Smooth muscle cell (in vitro differentiated cells): ENCODE data around the gene RPL19. TPM values are rescaled to one million over a fixed set of nuclear protein-coding genes. Genes with fewer than 3 reads are reported as not detected.

ENCODE experiments used
- DNase-seq: peaks from one replicate; lab custom pipeline; 2025; ENCODE audit not compliant: unreplicated experiment; lab: John Stamatoyannopoulos, UW
- H2AFZ ChIP-seq: fragments of 200-600 bp; sonication (generic); 2 replicates; pipeline ENCODE4 v1.6.0; 2016; ENCODE audit warnings: antibody characterized with exemption, low read depth, mild to moderate bottlenecking
- H3F3A ChIP-seq: fragments of 200-600 bp; sonication (generic); 2 replicates; pipeline ENCODE4 v1.6.0; 2017; ENCODE audit warnings: antibody characterized with exemption, low read depth
- H3K27ac ChIP-seq: fragments of 200-600 bp; sonication (generic); 2 replicates; pipeline ENCODE4 v1.5.1; 2016; ENCODE audit warnings: low read depth, mild to moderate bottlenecking
- H3K27me3 ChIP-seq: fragments of 200-600 bp; sonication (generic); 2 replicates; pipeline ENCODE4 v1.6.1; 2016; ENCODE audit warnings: low read depth, mild to moderate bottlenecking
- H3K36me3 ChIP-seq: fragments of 200-600 bp; sonication (generic); 2 replicates; pipeline ENCODE4 v1.5.1; 2016; ENCODE audit warnings: low read depth
- H3K4me1 ChIP-seq: fragments of 200-600 bp; sonication (generic); 2 replicates; pipeline ENCODE4 v1.5.1; 2016; ENCODE audit warnings: low read depth
- H3K4me2 ChIP-seq: fragments of 200-600 bp; sonication (generic); 2 replicates; pipeline ENCODE4 v1.6.0; 2016; ENCODE audit warnings: mild to moderate bottlenecking
- H3K4me3 ChIP-seq: fragments of 200-600 bp; sonication (generic); 2 replicates; pipeline ENCODE4 v1.5.1; 2016; ENCODE audit warnings: mild to moderate bottlenecking
- H3K79me2 ChIP-seq: fragments of 200-600 bp; sonication (generic); 2 replicates; pipeline ENCODE4 v1.6.0; 2016; ENCODE audit warnings: low read depth, mild to moderate bottlenecking
- H3K9ac ChIP-seq: fragments of 200-600 bp; sonication (generic); 2 replicates; pipeline ENCODE4 v1.6.0; 2016; ENCODE audit warnings: low read depth
- H3K9me3 ChIP-seq: fragments of 200-600 bp; sonication (generic); replicated peaks from 2 replicates; pipeline ENCODE4 v1.5.1; 2016; ENCODE audit warnings: low read depth
- H4K20me1 ChIP-seq: fragments of 200-600 bp; sonication (generic); 2 replicates; pipeline ENCODE4 v1.6.0; 2016; ENCODE audit warnings: low read depth
- CTCF ChIP-seq: fragments of 200-600 bp; sonication (generic); IDR thresholded peaks from 2 replicates; pipeline ENCODE4 v1.5.1; 2017; ENCODE audit warnings: borderline replicate concordance, mild to moderate bottlenecking, antibody characterized with exemption; ENCODE audit not compliant: insufficient read depth, poor library complexity, severe bottlenecking
- WGBS: methylation state at CpG from one replicate; pipeline ENCODE4 v1.1.7; 2016; ENCODE audit warnings: low lambda C conversion rate; 5-methylcytosine and 5-hydroxymethylcytosine counted together
- polyA plus RNA-seq: library from polyadenylated mRNA; unstranded; fragments of >200 nt; fragmentation: Nextera tagmentation; extraction: Ambion mirVana; gene quantifications from 2 replicates; pipeline ENCODE4 v1.2.1, GENCODE V29; 2016
- total RNA-seq: library from RNA; depleted of rRNA; stranded (reverse); fragments of >200 nt; gene quantifications from 2 replicates; pipeline ENCODE4 v1.2.3, GENCODE V29; 2014

The RPL19 gene
- total and polyA plus RNA-seq, 2 experiments from 2014 or later, result 818 to 2,675 TPM

DNA sequence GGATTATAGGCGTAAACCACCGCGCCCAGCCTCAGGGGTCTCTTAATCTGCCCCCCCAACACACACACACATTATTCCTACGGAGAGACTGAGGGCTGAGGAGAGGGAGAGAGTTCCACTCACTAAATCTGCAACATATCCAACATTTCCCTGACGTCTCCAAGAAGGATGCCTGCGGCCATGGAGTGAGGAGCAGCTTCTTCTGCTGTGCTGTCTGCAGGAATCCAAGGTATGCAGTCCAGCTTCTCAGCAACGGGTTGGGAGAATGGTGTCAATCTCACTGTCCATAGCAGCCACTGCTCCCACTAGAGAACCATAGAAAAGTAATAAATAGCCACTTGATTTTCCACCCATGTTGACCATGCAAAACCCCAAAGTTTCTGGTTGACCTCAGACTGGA is 43.6 kb upstream of the RPL19 start:
- Histone ChIP-seq H3K4me3 (no peak overlapping the region), H3K27ac (no peak overlapping the region), H3K4me2 (no peak overlapping the region), H3K36me3 (no peaks in the 10 kb centered on the region), H3K27me3 (no peaks in the 10 kb centered on the region), H3K4me1 (peaks cover 6% of the 10 kb centered on the region), H3F3A (no peaks in the 10 kb centered on the region), H3K9me3 (no peaks in the 10 kb centered on the region), H3K9ac (no peak overlapping the region), H2AFZ (no peak overlapping the region), H3K79me2 (no peaks in the 10 kb centered on the region), H4K20me1 (no peaks in the 10 kb centered on the region)
- TF ChIP-seq CTCF, result no peak
- WGBS, result 67% methylated on average over 7 of the region's 7 CpGs
- no peak for DNase-seq

- Histone ChIP-seq H3K4me1 (no peaks in the 10 kb centered on the region), H3K4me3 (no peak overlapping the region), H3K79me2 (no peaks in the 10 kb centered on the region), H2AFZ (no peak overlapping the region), H3K4me2 (no peak overlapping the region), H3F3A (no peaks in the 10 kb centered on the region), H3K9ac (no peak overlapping the region), H3K27me3 (no peaks in the 10 kb centered on the region), H3K27ac (no peak overlapping the region), H3K9me3 (no peaks in the 10 kb centered on the region), H4K20me1 (no peaks in the 10 kb centered on the region), H3K36me3 (no peaks in the 10 kb centered on the region)
- 68% methylated on average over 2 of the region's 2 CpGs for WGBS
- no peak for TF ChIP-seq CTCF
- no peak for DNase-seq
These were observed 41.5 kb upstream of the RPL19 start for GRCh38 chr17:39158623-39159022.

DNA sequence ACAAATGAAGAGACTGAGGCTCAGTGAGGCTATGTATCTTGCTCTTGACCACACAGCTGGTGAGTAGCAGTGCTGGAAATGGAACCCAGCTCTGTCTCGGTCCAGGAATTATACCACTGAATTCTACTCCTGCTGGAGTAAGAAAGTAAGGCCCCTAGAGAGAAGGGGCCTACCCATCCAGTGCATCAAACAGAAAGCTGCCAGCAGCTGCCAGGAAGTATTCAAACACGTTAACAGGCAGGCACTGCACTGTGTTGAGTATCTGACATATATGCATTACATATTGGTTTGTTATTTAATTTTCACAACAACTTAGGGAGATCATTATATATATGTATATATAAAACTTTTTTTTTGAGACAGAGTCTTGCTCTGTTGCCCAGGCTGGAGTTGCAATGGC is 38.1 kb upstream of the RPL19 start:
- no peak overlapping the region for H3K4me2 ChIP-seq
- no peak for TF ChIP-seq CTCF
- WGBS, result 92% methylated on average over 2 of the region's 2 CpGs
- no peak overlapping the region for H2AFZ ChIP-seq
- H3F3A ChIP-seq, result peaks cover 4% of the 10 kb centered on the region
- H3K79me2 ChIP-seq, result no peaks in the 10 kb centered on the region
- no peaks in the 10 kb centered on the region for H4K20me1 ChIP-seq
- H3K9me3 ChIP-seq, result no peaks in the 10 kb centered on the region
- H3K9ac ChIP-seq, result no peak overlapping the region
- H3K4me1 ChIP-seq, result peaks cover 4% of the 10 kb centered on the region
- H3K27ac ChIP-seq, result no peak overlapping the region
- no peak for DNase-seq
- H3K36me3 ChIP-seq, result no peaks in the 10 kb centered on the region
- peaks cover 19% of the 10 kb centered on the region for H3K27me3 ChIP-seq
- H3K4me3 ChIP-seq, result no peak overlapping the region

- Histone ChIP-seq H3K27me3 (peaks cover 19% of the 10 kb centered on the region), H4K20me1 (no peaks in the 10 kb centered on the region), H3F3A (peaks cover 7% of the 10 kb centered on the region), H3K4me3 (peak overlapping the region; percentile 67), H3K4me2 (peak overlapping the region; percentile 97), H3K27ac (no peak overlapping the region), H3K79me2 (no peaks in the 10 kb centered on the region), H3K9me3 (no peaks in the 10 kb centered on the region), H3K9ac (peak overlapping the region; percentile 43), H2AFZ (peak overlapping the region; percentile 89), H3K4me1 (peaks cover 4% of the 10 kb centered on the region), H3K36me3 (no peaks in the 10 kb centered on the region)
- TF ChIP-seq CTCF, result peak; percentile 75
- DNase-seq, result peak; percentile 26
- WGBS, result under 1% methylated on average over 15 of the region's 15 CpGs
These were observed 35.4 kb upstream of the RPL19 start for GRCh38 chr17:39164675-39165143.
